DOHH2 (cell line): Measurements from ENCODE around the gene BIK.

ENCODE experiments used
- H3F3A ChIP-seq: fragments of 200-600 bp; sonication (generic), shearing (Covaris generic); 2 replicates; pipeline ENCODE4 v1.6.0; 2016; ENCODE audit warnings: antibody characterized with exemption, mild to moderate bottlenecking; ENCODE audit not compliant: control insufficient read depth, insufficient read depth
- H3K27ac ChIP-seq: fragments of 200-600 bp; sonication (generic); 2 replicates; pipeline ENCODE4 v1.5.1; 2014; ENCODE audit warnings: low read depth, mild to moderate bottlenecking, low read length, moderate library complexity
- H3K27me3 ChIP-seq: fragments of 200-600 bp; sonication (generic); 2 replicates; pipeline ENCODE4 v1.6.1; 2014; ENCODE audit warnings: mild to moderate bottlenecking, low read length, mixed read lengths; ENCODE audit not compliant: control insufficient read depth
- H3K36me3 ChIP-seq: fragments of 200-600 bp; sonication (generic); 2 replicates; pipeline ENCODE4 v1.6.1; 2014; ENCODE audit warnings: mild to moderate bottlenecking, low read length, moderate library complexity, mixed read lengths; ENCODE audit not compliant: control insufficient read depth
- H3K4me1 ChIP-seq: fragments of 200-600 bp; sonication (generic); 2 replicates; pipeline ENCODE4 v1.6.1; 2014; ENCODE audit warnings: mild to moderate bottlenecking, low read length, mixed read lengths; ENCODE audit not compliant: control insufficient read depth
- H3K4me2 ChIP-seq: fragments of 200-600 bp; sonication (generic); 2 replicates; pipeline ENCODE4 v1.6.0; 2014; ENCODE audit warnings: mild to moderate bottlenecking, low read length, moderate library complexity
- H3K4me3 ChIP-seq: fragments of 200-600 bp; sonication (generic); 2 replicates; pipeline ENCODE4 v1.5.1; 2014; ENCODE audit warnings: mild to moderate bottlenecking, low read length, mixed read lengths
- H3K79me2 ChIP-seq: fragments of 200-600 bp; sonication (generic); 2 replicates; pipeline ENCODE4 v1.6.1; 2014; ENCODE audit warnings: mild to moderate bottlenecking, low read length, mixed read lengths; ENCODE audit not compliant: control insufficient read depth
- H3K9me2 ChIP-seq: fragments of 200-600 bp; sonication (generic); replicated peaks from 2 replicates; pipeline ENCODE4 v1.6.1; 2014; ENCODE audit warnings: mild to moderate bottlenecking, low read length, mixed read lengths; ENCODE audit not compliant: control insufficient read depth
- H3K9me3 ChIP-seq: fragments of 200-600 bp; sonication (generic); 2 replicates; pipeline ENCODE4 v1.6.1; 2014; ENCODE audit warnings: antibody characterized with exemption, low read length, mixed read lengths; ENCODE audit not compliant: control insufficient read depth, insufficient read depth
- H4K20me1 ChIP-seq: fragments of 200-600 bp; sonication (generic); 2 replicates; pipeline ENCODE4 v1.6.0; 2014; ENCODE audit warnings: low read depth, mild to moderate bottlenecking, antibody characterized with exemption, low read length, moderate library complexity; ENCODE audit not compliant: control insufficient read depth, insufficient read depth
- CTCF ChIP-seq: fragments of 200-600 bp; sonication (generic); IDR thresholded peaks from one replicate; pipeline ENCODE4 v1.5.1; 2014; ENCODE audit warnings: antibody characterized with exemption, mild to moderate bottlenecking, low read depth, low read length; ENCODE audit not compliant: poor library complexity, severe bottlenecking
- EZH2phosphoT487 ChIP-seq: fragments of 200-600 bp; sonication (generic); IDR thresholded peaks from 2 replicates; pipeline ENCODE4 v1.6.1; 2017; ENCODE audit warnings: borderline replicate concordance, mild to moderate bottlenecking, antibody characterized with exemption, low read length, moderate library complexity, mixed read lengths

Gene BIK

GRCh38 chr22:43176090-43176489, 65.5 kb downstream of the BIK start:
- Histone ChIP-seq H3K79me2 (no peaks in the 10 kb centered on the region), H3K27ac (no peak overlapping the region), H3K4me3 (no peak overlapping the region), H3K4me2 (no peak overlapping the region), H3K36me3 (peaks cover 71% of the 10 kb centered on the region), H3K9me2 (no peaks in the 10 kb centered on the region), H3K4me1 (no peaks in the 10 kb centered on the region), H3K27me3 (no peaks in the 10 kb centered on the region), H4K20me1 (no peaks in the 10 kb centered on the region), H3K9me3 (no peaks in the 10 kb centered on the region), H3F3A (no peaks in the 10 kb centered on the region)
- TF ChIP-seq EZH2phosphoT487 (no peak), CTCF (no peak)

- peaks cover 65% of the 10 kb centered on the region for H3K36me3 ChIP-seq
- H3K9me2 ChIP-seq: no peaks in the 10 kb centered on the region
- no peak overlapping the region for H3K4me2 ChIP-seq
- TF ChIP-seq CTCF (no peak), EZH2phosphoT487 (no peak)
- no peaks in the 10 kb centered on the region for H3K4me1 ChIP-seq
- H3K79me2 ChIP-seq: peaks cover 6% of the 10 kb centered on the region
- H3K27ac ChIP-seq: no peak overlapping the region
- H3K27me3 ChIP-seq: no peaks in the 10 kb centered on the region
- H4K20me1 ChIP-seq: no peaks in the 10 kb centered on the region
- no peak overlapping the region for H3K4me3 ChIP-seq
- no peaks in the 10 kb centered on the region for H3K9me3 ChIP-seq
- no peaks in the 10 kb centered on the region for H3F3A ChIP-seq
Observed at GRCh38 chr22:43177479-43177878, 66.9 kb downstream of the BIK start.
